Adrenal gland (tissue), 5 donors: ENCODE measurements around the gene KLK2.

Experiments
- CTCF ChIP-seq, 6 experiments: fragments of 450-650 bp in 4 of 6; fragments of 200-600 bp in 2 of 6; sonication (generic) in 1 of 6; IDR thresholded peaks; 1 replicate in 5 of 6; 2 replicates in 1 of 6; pipeline versions ENCODE4 v1.5.1 to v1.8.0; 2016 to 2021; ENCODE audit warnings: antibody characterized with exemption in 6 of 6, mild to moderate bottlenecking in 2 of 6, moderate library complexity in 1 of 6
- POLR2A ChIP-seq, 2 donors: fragments of 450-650 bp; IDR thresholded peaks; one replicate each; pipeline ENCODE4 v1.6.1; 2017; ENCODE audit warnings: antibody characterized with exemption in 2 of 2, mild to moderate bottlenecking in 2 of 2, moderate library complexity in 1 of 2
- donor health status: DM: no; HTN: no; CAD: no.

- TF ChIP-seq CTCF (IDR thresholded peaks at IDR 0.05) = no peak
- no peak for TF ChIP-seq POLR2A (IDR thresholded peaks at IDR 0.05)
Measured at GRCh38 chr19:50878851-50879250, 5.6 kb downstream of the KLK2 start.
